H9 (cell line): ENCODE measurements around the gene LTBP2. TPM values are rescaled to one million over a fixed set of nuclear protein-coding genes. Genes with fewer than 3 reads are reported as not detected.

Experiments used
- DNase-seq: peaks from one replicate; pipeline ENCODE4 v3.0.0-alpha.2; 2017
- H2AFZ ChIP-seq: one replicate; pipeline ENCODE4 v1.6.1; 2013; ENCODE audit warnings: mild to moderate bottlenecking, low read length, control low read depth, moderate library complexity
- H2AK5ac ChIP-seq: 2 replicates; pipeline ENCODE4 v1.6.1; 2013; ENCODE audit warnings: low read length, control low read depth, mixed read lengths; ENCODE audit not compliant: insufficient read length
- H2BK120ac ChIP-seq: one replicate; pipeline ENCODE4 v1.6.1; 2013; ENCODE audit warnings: low read depth, mild to moderate bottlenecking, low read length, control low read depth, inconsistent platforms; ENCODE audit not compliant: poor library complexity, severe bottlenecking
- H2BK12ac ChIP-seq: 2 replicates; pipeline ENCODE4 v1.6.1; 2013; ENCODE audit warnings: low read length, control low read depth, mixed read lengths, low read depth; ENCODE audit not compliant: insufficient read length
- H2BK15ac ChIP-seq: 2 replicates; pipeline ENCODE4 v1.6.1; 2013; ENCODE audit warnings: low read depth, low read length, control low read depth
- H2BK20ac ChIP-seq: one replicate; pipeline ENCODE4 v1.6.1; 2013; ENCODE audit warnings: low read depth, mild to moderate bottlenecking, low read length, control low read depth, inconsistent platforms; ENCODE audit not compliant: poor library complexity, severe bottlenecking
- H2BK5ac ChIP-seq: 2 replicates; pipeline ENCODE4 v1.6.1; 2013; ENCODE audit warnings: low read length, control low read depth, mixed read lengths; ENCODE audit not compliant: insufficient read length
- H3K14ac ChIP-seq: 2 replicates; pipeline ENCODE4 v1.6.1; 2013; ENCODE audit warnings: low read length, control low read depth; ENCODE audit not compliant: insufficient read depth
- H3K18ac ChIP-seq: 2 replicates; pipeline ENCODE4 v1.6.1; 2013; ENCODE audit warnings: low read depth, mild to moderate bottlenecking, mixed read lengths, low read length, control low read depth; ENCODE audit not compliant: insufficient read length
- H3K23ac ChIP-seq: 2 replicates; pipeline ENCODE4 v1.6.1; 2013; ENCODE audit warnings: low read length, control low read depth, mixed read lengths, low read depth; ENCODE audit not compliant: insufficient read length
- H3K23me2 ChIP-seq: 2 replicates; pipeline ENCODE4 v1.6.1; 2013; ENCODE audit warnings: low read depth, mild to moderate bottlenecking, mixed read lengths, low read length, control low read depth; ENCODE audit not compliant: insufficient read length, poor library complexity, severe bottlenecking
- H3K27ac ChIP-seq: 2 replicates; pipeline ENCODE4 v1.5.1; 2013; ENCODE audit warnings: low read length, control low read depth, mixed read lengths, low read depth; ENCODE audit not compliant: insufficient read length
- H3K27me3 ChIP-seq: 2 replicates; pipeline ENCODE4 v1.6.1; 2013; ENCODE audit warnings: low read length, control low read depth, inconsistent platforms; ENCODE audit not compliant: insufficient read depth
- H3K4ac ChIP-seq: 2 replicates; pipeline ENCODE4 v1.6.1; 2013; ENCODE audit warnings: low read depth, mild to moderate bottlenecking, control low read depth, inconsistent platforms, low read length, moderate library complexity
- H3K4me1 ChIP-seq: 2 replicates; pipeline ENCODE4 v1.6.1; 2013; ENCODE audit warnings: low read length, control low read depth, inconsistent platforms; ENCODE audit not compliant: insufficient read depth
- H3K4me2 ChIP-seq: 2 replicates; pipeline ENCODE4 v1.6.1; 2013; ENCODE audit warnings: low read length, control low read depth, mixed read lengths; ENCODE audit not compliant: insufficient read length, insufficient read depth
- H3K56ac ChIP-seq: 2 replicates; pipeline ENCODE4 v1.6.1; 2013; ENCODE audit warnings: low read depth, mild to moderate bottlenecking, mixed read lengths, low read length, control low read depth; ENCODE audit not compliant: insufficient read length
- H3K79me1 ChIP-seq: 2 replicates; pipeline ENCODE4 v1.6.1; 2013; ENCODE audit warnings: low read depth, mild to moderate bottlenecking, moderate library complexity, low read length, control low read depth, inconsistent platforms; ENCODE audit not compliant: insufficient read depth, poor library complexity, severe bottlenecking
- H3K79me2 ChIP-seq: 2 replicates; pipeline ENCODE4 v1.6.1; 2013; ENCODE audit warnings: low read length, control low read depth, inconsistent platforms; ENCODE audit not compliant: insufficient read depth
- H3K9ac ChIP-seq: 2 replicates; pipeline ENCODE4 v1.6.1; 2013; ENCODE audit warnings: low read length, control low read depth, mixed read lengths; ENCODE audit not compliant: insufficient read length; ENCODE audit errors: extremely low read depth
- H3K9me3 ChIP-seq: one replicate; pipeline ENCODE4 v1.6.1; 2013; ENCODE audit warnings: low read depth, low read length, inconsistent platforms; ENCODE audit not compliant: control insufficient read depth
- H3T11ph ChIP-seq: one replicate; pipeline ENCODE4 v1.6.1; 2013; ENCODE audit warnings: mild to moderate bottlenecking, low read length, control low read depth, inconsistent platforms
- H4K20me1 ChIP-seq: one replicate; pipeline ENCODE4 v1.6.1; 2013; ENCODE audit not compliant: control insufficient read depth, insufficient read length, insufficient read depth
- H4K5ac ChIP-seq: 2 replicates; pipeline ENCODE4 v1.6.1; 2013; ENCODE audit warnings: low read depth, mild to moderate bottlenecking, mixed read lengths, low read length, control low read depth; ENCODE audit not compliant: insufficient read length
- H4K8ac ChIP-seq: replicated peaks from 2 replicates; pipeline ENCODE4 v1.6.1; 2013; ENCODE audit warnings: low read length, control low read depth, mixed read lengths, low read depth; ENCODE audit not compliant: insufficient read length
- H4K91ac ChIP-seq: 2 replicates; pipeline ENCODE4 v1.6.1; 2013; ENCODE audit warnings: low read depth, mild to moderate bottlenecking, moderate library complexity, mixed read lengths, low read length, control low read depth; ENCODE audit not compliant: insufficient read length
- H3K27ac Mint-ChIP-seq, 3 experiments: 2 replicates in 2 of 3; 3 replicates in 1 of 3; pipeline ENCODE4 v1.8.0; 2020 to 2021; ENCODE audit warnings: mixed read lengths in 3 of 3, mild to moderate bottlenecking in 1 of 3, moderate library complexity in 1 of 3
- H3K27me3 Mint-ChIP-seq: 2 replicates; pipeline ENCODE4 v1.8.0; 2021; ENCODE audit warnings: low read depth, mild to moderate bottlenecking, moderate library complexity, mixed read lengths
- H3K36me3 Mint-ChIP-seq, 3 experiments: 2 replicates in 2 of 3; 3 replicates in 1 of 3; pipeline ENCODE4 v1.8.0; 2020 to 2021; ENCODE audit warnings: low read depth in 3 of 3, mixed read lengths in 3 of 3; ENCODE audit not compliant: insufficient read depth in 1 of 3
- H3K4me1 Mint-ChIP-seq, 2 experiments: 2 replicates each; pipeline ENCODE4 v1.8.0; 2020; ENCODE audit warnings: mixed read lengths in 2 of 2
- H3K4me3 Mint-ChIP-seq, 2 experiments: 2 replicates in 1 of 2; 3 replicates in 1 of 2; pipeline ENCODE4 v1.8.0; 2020 to 2021; ENCODE audit warnings: mild to moderate bottlenecking in 2 of 2, mixed read lengths in 2 of 2, moderate library complexity in 1 of 2
- H3K9me3 Mint-ChIP-seq, 2 experiments: 2 replicates in 1 of 2; 3 replicates in 1 of 2; pipeline ENCODE4 v1.8.0; 2020; ENCODE audit warnings: mild to moderate bottlenecking in 2 of 2, mixed read lengths in 2 of 2, moderate library complexity in 1 of 2
- WGBS: extraction: QIAGEN DNeasy Blood & Tissue Kit; methylation state at CpG from one replicate; pipeline ENCODE4 v1.1.7; 2013; ENCODE audit warnings: missing lambda C conversion rate, low lambda C conversion rate, mixed read lengths; ENCODE audit not compliant: insufficient read length; ENCODE audit errors: extremely low coverage; 5-methylcytosine and 5-hydroxymethylcytosine counted together
- total RNA-seq: library from RNA; stranded (reverse); gene quantifications from 2 replicates; pipeline ENCODE4 v1.2.1, GENCODE V29; 2021
- TF ChIP-seq, protein P1 (sequence below): fragments of 200-600 bp; sonication (generic); conservative IDR thresholded peaks from 3 replicates; pipeline ENCODE4 v1.8.0; 2021; ENCODE audit warnings: antibody characterized with exemption, mild to moderate bottlenecking

The LTBP2 gene
- total RNA-seq, 1 experiment from 2014 or later = 0.77 TPM

GRCh38 chr14:74591899-74592298, 20.1 kb downstream of the LTBP2 start:
- no CpG with 5 or more reads among the region's 5 CpGs for WGBS

More at GRCh38 chr14:74591899-74592298, 20.1 kb downstream of the LTBP2 start:
- no peak overlapping the region for H4K91ac ChIP-seq
- H3K79me1 ChIP-seq = no peaks in the 10 kb centered on the region
- no peak overlapping the region for H3K23ac ChIP-seq
- no peak overlapping the region for H3K27ac ChIP-seq
- H3K9ac ChIP-seq = no peak overlapping the region
- no peak overlapping the region for H2BK5ac ChIP-seq
- no peak for DNase-seq
- H3K27me3 ChIP-seq = no peaks in the 10 kb centered on the region
- no peak overlapping the region for H2AK5ac ChIP-seq
- Mint-ChIP-seq H3K9me3 (no peaks in the 10 kb centered on the region), H3K27ac (no peak overlapping the region), H3K36me3 (no peaks in the 10 kb centered on the region), H3K4me1 (peaks cover 0 to 4% of the 10 kb centered on the region in 2 experiments; a peak in 1 of 4 replicates), H3K4me3 (no peak overlapping the region), H3K27me3 (peaks cover under 1% of the 10 kb centered on the region)
- H4K5ac ChIP-seq = no peak overlapping the region
- H3K23me2 ChIP-seq = no peaks in the 10 kb centered on the region
- no peak overlapping the region for H2BK20ac ChIP-seq
- no peak overlapping the region for H2BK15ac ChIP-seq
- no peak overlapping the region for H3K14ac ChIP-seq
- H3K56ac ChIP-seq = no peak overlapping the region
- TF ChIP-seq, protein P1, sequence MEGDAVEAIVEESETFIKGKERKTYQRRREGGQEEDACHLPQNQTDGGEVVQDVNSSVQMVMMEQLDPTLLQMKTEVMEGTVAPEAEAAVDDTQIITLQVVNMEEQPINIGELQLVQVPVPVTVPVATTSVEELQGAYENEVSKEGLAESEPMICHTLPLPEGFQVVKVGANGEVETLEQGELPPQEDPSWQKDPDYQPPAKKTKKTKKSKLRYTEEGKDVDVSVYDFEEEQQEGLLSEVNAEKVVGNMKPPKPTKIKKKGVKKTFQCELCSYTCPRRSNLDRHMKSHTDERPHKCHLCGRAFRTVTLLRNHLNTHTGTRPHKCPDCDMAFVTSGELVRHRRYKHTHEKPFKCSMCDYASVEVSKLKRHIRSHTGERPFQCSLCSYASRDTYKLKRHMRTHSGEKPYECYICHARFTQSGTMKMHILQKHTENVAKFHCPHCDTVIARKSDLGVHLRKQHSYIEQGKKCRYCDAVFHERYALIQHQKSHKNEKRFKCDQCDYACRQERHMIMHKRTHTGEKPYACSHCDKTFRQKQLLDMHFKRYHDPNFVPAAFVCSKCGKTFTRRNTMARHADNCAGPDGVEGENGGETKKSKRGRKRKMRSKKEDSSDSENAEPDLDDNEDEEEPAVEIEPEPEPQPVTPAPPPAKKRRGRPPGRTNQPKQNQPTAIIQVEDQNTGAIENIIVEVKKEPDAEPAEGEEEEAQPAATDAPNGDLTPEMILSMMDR = no peak
- no peaks in the 10 kb centered on the region for H3K79me2 ChIP-seq
- H3T11ph ChIP-seq = no peak overlapping the region
- no peak overlapping the region for H4K8ac ChIP-seq
- H3K4ac ChIP-seq = no peak overlapping the region
- no peaks in the 10 kb centered on the region for H3K4me1 ChIP-seq
- no peaks in the 10 kb centered on the region for H4K20me1 ChIP-seq
- no peak overlapping the region for H2BK12ac ChIP-seq
- H2AFZ ChIP-seq = no peak overlapping the region
- H2BK120ac ChIP-seq = no peak overlapping the region
- H3K18ac ChIP-seq = no peak overlapping the region
- no peak overlapping the region for H3K4me2 ChIP-seq
- no peaks in the 10 kb centered on the region for H3K9me3 ChIP-seq
